ENCODE data around the gene HOXC5. TPM values are rescaled to one million over a fixed set of nuclear protein-coding genes. Genes with fewer than 3 reads are reported as not detected.

HOXC5 gene
- total RNA-seq, 2 experiments from 2014 or later = not detected

GRCh38 chr12:54002278-54002914 lies 30.5 kb upstream of the HOXC5 start:
- Histone ChIP-seq H3K36me3 (ENCODE audit: insufficient read depth, low read length) (no peaks in the 10 kb centered on the region), H2AFZ (ENCODE audit: low read length) (no peak overlapping the region), H3K4me3 (ENCODE audit: low read depth, low read length, poor library complexity, severe bottlenecking) (no peak overlapping the region), H3K4me1 (ENCODE audit: insufficient read depth, low read length, poor library complexity, severe bottlenecking) (peaks cover 25% of the 10 kb centered on the region), H4K20me1 (ENCODE audit: insufficient read depth, low read length) (no peaks in the 10 kb centered on the region; the same call in 1 of the 2 replicates), H3K9me2 (ENCODE audit: insufficient read depth, low read length) (no peaks in the 10 kb centered on the region), H3K9me3 (ENCODE audit: low read length) (no peaks in the 10 kb centered on the region), H3K27ac (ENCODE audit: low read depth, low read length, poor library complexity, severe bottlenecking) (no peak overlapping the region), H3K4me2 (ENCODE audit: low read length) (no peak overlapping the region), H3K79me2 (ENCODE audit: insufficient read depth, low read depth, low read length) (no peaks in the 10 kb centered on the region)
- ChIA-PET POLR2A (no interaction called here), CTCF (ENCODE audit: unreplicated experiment) (no interaction called here)
- TF ChIP-seq, protein P1, sequence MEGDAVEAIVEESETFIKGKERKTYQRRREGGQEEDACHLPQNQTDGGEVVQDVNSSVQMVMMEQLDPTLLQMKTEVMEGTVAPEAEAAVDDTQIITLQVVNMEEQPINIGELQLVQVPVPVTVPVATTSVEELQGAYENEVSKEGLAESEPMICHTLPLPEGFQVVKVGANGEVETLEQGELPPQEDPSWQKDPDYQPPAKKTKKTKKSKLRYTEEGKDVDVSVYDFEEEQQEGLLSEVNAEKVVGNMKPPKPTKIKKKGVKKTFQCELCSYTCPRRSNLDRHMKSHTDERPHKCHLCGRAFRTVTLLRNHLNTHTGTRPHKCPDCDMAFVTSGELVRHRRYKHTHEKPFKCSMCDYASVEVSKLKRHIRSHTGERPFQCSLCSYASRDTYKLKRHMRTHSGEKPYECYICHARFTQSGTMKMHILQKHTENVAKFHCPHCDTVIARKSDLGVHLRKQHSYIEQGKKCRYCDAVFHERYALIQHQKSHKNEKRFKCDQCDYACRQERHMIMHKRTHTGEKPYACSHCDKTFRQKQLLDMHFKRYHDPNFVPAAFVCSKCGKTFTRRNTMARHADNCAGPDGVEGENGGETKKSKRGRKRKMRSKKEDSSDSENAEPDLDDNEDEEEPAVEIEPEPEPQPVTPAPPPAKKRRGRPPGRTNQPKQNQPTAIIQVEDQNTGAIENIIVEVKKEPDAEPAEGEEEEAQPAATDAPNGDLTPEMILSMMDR (conservative IDR thresholded peaks at IDR 0.05; ENCODE audit: low read length) = no peak
- TF ChIP-seq EZH2phosphoT487 (IDR thresholded peaks at IDR 0.05; ENCODE audit: borderline replicate concordance, low read depth, low read length) = no peak
- BruUV-seq (replicated peaks) = no TSS peak
- intact Hi-C loops (cut with micrococcal nuclease; ENCODE audit: unreplicated experiment) = no loop called here
- no peak for DNase-seq (ENCODE audit: low spot score)

DNA sequence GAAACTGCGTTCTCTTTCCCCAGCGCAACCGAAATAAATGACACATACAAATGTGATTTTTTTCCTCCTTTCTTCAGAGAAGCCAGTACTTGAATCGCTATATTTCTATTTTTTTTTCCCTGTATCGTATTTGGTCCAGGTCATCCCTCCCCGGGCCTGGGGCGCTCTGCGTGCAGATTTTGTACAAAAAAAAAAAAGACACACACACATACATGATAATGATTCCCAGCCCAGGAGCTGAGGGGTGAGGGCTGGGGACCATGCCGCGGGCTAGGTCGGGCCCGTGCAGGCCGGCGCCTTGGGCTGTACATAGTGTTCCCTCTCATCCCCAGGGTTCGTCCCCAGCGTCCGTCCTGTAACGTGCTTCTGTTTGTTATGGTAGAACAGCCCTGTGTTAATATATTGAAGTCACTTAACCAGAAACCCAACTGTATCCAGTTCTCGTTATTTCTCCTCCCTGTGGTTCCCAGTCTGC lies 29.9 kb upstream of the HOXC5 start:
- H3K4me1 ChIP-seq (ENCODE audit: insufficient read depth, low read length, poor library complexity, severe bottlenecking) = peaks cover 25% of the 10 kb centered on the region
- no peaks in the 10 kb centered on the region for H3K79me2 ChIP-seq (ENCODE audit: insufficient read depth, low read depth, low read length)
- ChIA-PET CTCF (ENCODE audit: unreplicated experiment) (no interaction called here), POLR2A (no interaction called here)
- no peak overlapping the region for H2AFZ ChIP-seq (ENCODE audit: low read length)
- no peak overlapping the region for H3K4me2 ChIP-seq (ENCODE audit: low read length)
- intact Hi-C loops (cut with micrococcal nuclease; ENCODE audit: unreplicated experiment) = no loop called here
- no peaks in the 10 kb centered on the region for H3K9me2 ChIP-seq (ENCODE audit: insufficient read depth, low read length)
- H3K36me3 ChIP-seq (ENCODE audit: insufficient read depth, low read length) = no peaks in the 10 kb centered on the region
- H4K20me1 ChIP-seq (ENCODE audit: insufficient read depth, low read length) = no peaks in the 10 kb centered on the region; the same call in 1 of the 2 replicates
- TF ChIP-seq, protein P1 (conservative IDR thresholded peaks at IDR 0.05; ENCODE audit: low read length) = no peak
- TF ChIP-seq EZH2phosphoT487 (IDR thresholded peaks at IDR 0.05; ENCODE audit: borderline replicate concordance, low read depth, low read length) = no peak
- H3K9me3 ChIP-seq (ENCODE audit: low read length) = no peaks in the 10 kb centered on the region
- no peak overlapping the region for H3K27ac ChIP-seq (ENCODE audit: low read depth, low read length, poor library complexity, severe bottlenecking)
- no peak for DNase-seq (ENCODE audit: low spot score)
- no TSS peak for BruUV-seq (replicated peaks)
- H3K4me3 ChIP-seq (ENCODE audit: low read depth, low read length, poor library complexity, severe bottlenecking) = no peak overlapping the region

- Histone ChIP-seq H3K9me2 (ENCODE audit: insufficient read depth, low read length) (no peaks in the 10 kb centered on the region), H3K4me2 (ENCODE audit: low read length) (no peak overlapping the region), H4K20me1 (ENCODE audit: insufficient read depth, low read length) (no peaks in the 10 kb centered on the region; the same call in 1 of the 2 replicates), H3K79me2 (ENCODE audit: insufficient read depth, low read depth, low read length) (no peaks in the 10 kb centered on the region), H3K27ac (ENCODE audit: low read depth, low read length, poor library complexity, severe bottlenecking) (no peak overlapping the region), H2AFZ (ENCODE audit: low read length) (no peak overlapping the region), H3K36me3 (ENCODE audit: insufficient read depth, low read length) (no peaks in the 10 kb centered on the region), H3K9me3 (ENCODE audit: low read length) (no peaks in the 10 kb centered on the region), H3K4me3 (ENCODE audit: low read depth, low read length, poor library complexity, severe bottlenecking) (no peak overlapping the region), H3K4me1 (ENCODE audit: insufficient read depth, low read length, poor library complexity, severe bottlenecking) (peaks cover 25% of the 10 kb centered on the region)
- CTCF ChIA-PET (ENCODE audit: unreplicated experiment) = interaction anchor here (0.8 kb wide), 1 partner anchor 139 kb away, joined by 4 read pairs; no protein-coding TSS in a partner anchor
- TF ChIP-seq EZH2phosphoT487 (IDR thresholded peaks at IDR 0.05; ENCODE audit: borderline replicate concordance, low read depth, low read length) = no peak
- TF ChIP-seq, protein P1 (conservative IDR thresholded peaks at IDR 0.05; ENCODE audit: low read length) = no peak
- intact Hi-C loops (cut with micrococcal nuclease; ENCODE audit: unreplicated experiment) = no loop called here
- no TSS peak for BruUV-seq (replicated peaks)
- POLR2A ChIA-PET = no interaction called here
- no peak for DNase-seq (ENCODE audit: low spot score)
These were observed 29.2 kb upstream of the HOXC5 start for GRCh38 chr12:54003625-54004024.

All from OCI-LY7 (cell line).